Sigmoid colon (tissue), 4 donors: ENCODE data around the gene ZNF837.

ENCODE experiments used
- CTCF ChIP-seq, 4 experiments: fragments of 450-650 bp in 3 of 4; fragments of 200-600 bp in 1 of 4; IDR thresholded peaks; one replicate each; pipeline ENCODE4 v1.5.1; 2016 to 2019; ENCODE audit warnings: antibody characterized with exemption in 4 of 4, mild to moderate bottlenecking in 3 of 4, moderate library complexity in 2 of 4
- EP300 ChIP-seq, 4 donors: sonication (generic); formaldehyde crosslinking; IDR thresholded peaks; one replicate each; pipeline ENCODE4 v1.6.1; 2017; ENCODE audit warnings: antibody characterized with exemption in 4 of 4
- POLR2A ChIP-seq, 2 donors: fragments of 450-650 bp; IDR thresholded peaks; one replicate each; pipeline ENCODE4 v1.6.1; 2016; ENCODE audit warnings: antibody characterized with exemption in 2 of 2, mild to moderate bottlenecking in 2 of 2, moderate library complexity in 2 of 2
- POLR2AphosphoS5 ChIP-seq, 4 donors: sonication (generic); formaldehyde crosslinking; IDR thresholded peaks; one replicate each; pipeline ENCODE4 v1.6.1; 2017; ENCODE audit warnings: antibody characterized with exemption in 4 of 4

GRCh38 chr19:58379246-58379645 is 1.6 kb downstream of the ZNF837 start:
- TF ChIP-seq CTCF (IDR thresholded peaks at IDR 0.05): no peak
- TF ChIP-seq EP300 (IDR thresholded peaks at IDR 0.05): no peak
- no peak for TF ChIP-seq POLR2AphosphoS5 (IDR thresholded peaks at IDR 0.05)
- TF ChIP-seq POLR2A (IDR thresholded peaks at IDR 0.05): no peak
